Gastroesophageal sphincter (tissue), 4 donors: ENCODE results near the gene WASF3. TPM values are rescaled to one million over a fixed set of nuclear protein-coding genes. Genes with fewer than 3 reads are reported as not detected.

ENCODE experiments used
- ATAC-seq: fragments of 150-250 bp; one replicate; pipeline ENCODE4 v1.9.1; 2016; ENCODE audit warnings: mild to moderate bottlenecking, moderate library complexity
- H3K27ac ChIP-seq, 4 donors: fragments of 200-600 bp; sonication (generic) in 3 of 4; 1 replicate in 3 of 4; 2 replicates in 1 of 4; pipeline ENCODE4 v1.5.1; 2016 to 2019
- H3K27me3 ChIP-seq: fragments of 200-600 bp; sonication (generic); one replicate; pipeline ENCODE4 v1.5.1; 2019
- H3K36me3 ChIP-seq, 2 donors: fragments of 200-600 bp; sonication (generic); one replicate each; pipeline ENCODE4 v1.5.1; 2019; ENCODE audit warnings: control low read depth in 1 of 2
- H3K4me1 ChIP-seq, 3 donors: fragments of 200-600 bp; sonication (generic); 1 replicate in 2 of 3; 2 replicates in 1 of 3; pipeline ENCODE4 v1.5.1; 2016 to 2019; ENCODE audit warnings: control low read depth in 2 of 3
- H3K4me3 ChIP-seq, 2 donors: fragments of 200-600 bp; sonication (generic); one replicate each; pipeline ENCODE4 v1.5.1; 2019; ENCODE audit warnings: mild to moderate bottlenecking in 1 of 2, moderate library complexity in 1 of 2
- H3K9me3 ChIP-seq, 3 donors: fragments of 200-600 bp; sonication (generic); one replicate each; pipeline ENCODE4 v1.5.1; 2017 to 2019; ENCODE audit warnings: control low read depth in 2 of 3
- CTCF ChIP-seq, 4 experiments: fragments of 200-600 bp in 2 of 4; fragments of 450-650 bp in 2 of 4; sonication (generic) in 1 of 4; IDR thresholded peaks; one replicate each; pipeline ENCODE4 v1.5.1; 2017 to 2019; ENCODE audit warnings: antibody characterized with exemption in 4 of 4, mild to moderate bottlenecking in 2 of 4, moderate library complexity in 2 of 4
- EP300 ChIP-seq: sonication (generic); formaldehyde crosslinking; IDR thresholded peaks from one replicate; pipeline ENCODE4 v1.6.1; 2017; ENCODE audit warnings: antibody characterized with exemption, mild to moderate bottlenecking
- POLR2A ChIP-seq, 2 donors: fragments of 450-650 bp; IDR thresholded peaks; one replicate each; pipeline ENCODE4 v1.6.1; 2017; ENCODE audit warnings: antibody characterized with exemption in 2 of 2, mild to moderate bottlenecking in 2 of 2, moderate library complexity in 1 of 2
- POLR2AphosphoS5 ChIP-seq: sonication (generic); formaldehyde crosslinking; IDR thresholded peaks from one replicate; pipeline ENCODE4 v1.6.1; 2017; ENCODE audit warnings: antibody characterized with exemption
- WGBS, 2 donors: methylation state at CpG; one replicate each; pipeline ENCODE4 v1.1.5; 2018; ENCODE audit warnings: low coverage in 1 of 2; 5-methylcytosine and 5-hydroxymethylcytosine counted together
- total RNA-seq, 4 donors: library from RNA; depleted of rRNA; stranded (reverse); fragments of >200 nt; gene quantifications; one replicate each; pipeline ENCODE4 v1.1.0, GENCODE V29; 2016

The WASF3 gene
- total RNA-seq, 4 donors from 2014 or later, result 13.7 to 19.0 (median 18.7) TPM

- no peak for ATAC-seq
- Histone ChIP-seq H3K4me3 (no peak overlapping the region), H3K27ac (no peak overlapping the region), H3K36me3 (peaks cover 0 to 27% of the 10 kb centered on the region in 2 donors), H3K4me1 (peaks cover 0 to 4% (median 0%) of the 10 kb centered on the region in 3 donors), H3K9me3 (peaks cover 0 to 28% (median 0%) of the 10 kb centered on the region in 3 donors), H3K27me3 (no peaks in the 10 kb centered on the region)
- no peak for TF ChIP-seq POLR2AphosphoS5
- no peak for TF ChIP-seq POLR2A (IDR thresholded peaks at IDR 0.05)
- no peak for TF ChIP-seq EP300
- no peak for TF ChIP-seq CTCF (IDR thresholded peaks at IDR 0.05)
- WGBS, 2 donors, result 79% methylated on average over 7 of the region's 10 CpGs; no CpG with 5 or more reads in 1 of the 2 donors
These were observed 136.4 kb downstream of the WASF3 start for GRCh38 chr13:26693749-26694463.

- no peak overlapping the region for H3K4me3 ChIP-seq
- no peaks in the 10 kb centered on the region for H3K27me3 ChIP-seq
- H3K36me3 ChIP-seq, result peaks cover 0 to 18% of the 10 kb centered on the region in 2 donors
- no peak for TF ChIP-seq POLR2A (IDR thresholded peaks at IDR 0.05)
- TF ChIP-seq EP300, result no peak
- no peak for TF ChIP-seq POLR2AphosphoS5
- TF ChIP-seq CTCF (IDR thresholded peaks at IDR 0.05), result no peak
- WGBS, 2 donors, result 100% methylated on average over 1 of the region's 19 CpGs; no CpG with 5 or more reads in 1 of the 2 donors
- peaks cover 0 to 19% (median 0%) of the 10 kb centered on the region in 3 donors for H3K9me3 ChIP-seq
- no peak overlapping the region for H3K27ac ChIP-seq
- no peak for ATAC-seq
- peaks cover 0 to 4% (median 0%) of the 10 kb centered on the region in 3 donors for H3K4me1 ChIP-seq
These were observed 137.3 kb downstream of the WASF3 start for GRCh38 chr13:26694609-26695359.

GRCh38 chr13:26695360-26695705 lies 137.8 kb downstream of the WASF3 start:
- peaks cover 0 to 4% (median 0%) of the 10 kb centered on the region in 3 donors for H3K4me1 ChIP-seq
- no peak overlapping the region for H3K4me3 ChIP-seq
- ATAC-seq, result no peak
- H3K9me3 ChIP-seq, result peaks cover 0 to 14% (median 0%) of the 10 kb centered on the region in 3 donors
- peaks cover 0 to 13% of the 10 kb centered on the region in 2 donors for H3K36me3 ChIP-seq
- no peak overlapping the region for H3K27ac ChIP-seq
- no peaks in the 10 kb centered on the region for H3K27me3 ChIP-seq
- TF ChIP-seq CTCF (IDR thresholded peaks at IDR 0.05), result no peak
- 50 to 89% methylated on average over 3 to 7 of the region's 9 CpGs for WGBS, 2 donors

- ATAC-seq, result no peak
- Histone ChIP-seq H3K4me3 (no peak overlapping the region), H3K27ac (no peak overlapping the region), H3K27me3 (no peaks in the 10 kb centered on the region), H3K4me1 (peaks cover 0 to 4% (median 0%) of the 10 kb centered on the region in 3 donors), H3K36me3 (peaks cover 0 to 9% of the 10 kb centered on the region in 2 donors), H3K9me3 (peaks cover 0 to 8% (median 0%) of the 10 kb centered on the region in 3 donors)
- no peak for TF ChIP-seq POLR2AphosphoS5
- TF ChIP-seq EP300, result no peak
- TF ChIP-seq POLR2A (IDR thresholded peaks at IDR 0.05), result no peak
- TF ChIP-seq CTCF (IDR thresholded peaks at IDR 0.05), result no peak
- WGBS, 2 donors, result 7 to 33% methylated on average over 1 to 3 of the region's 15 CpGs
These were observed 138.4 kb downstream of the WASF3 start for GRCh38 chr13:26695891-26696311.
